ENCODE results near the gene ADCY10.

DNA sequence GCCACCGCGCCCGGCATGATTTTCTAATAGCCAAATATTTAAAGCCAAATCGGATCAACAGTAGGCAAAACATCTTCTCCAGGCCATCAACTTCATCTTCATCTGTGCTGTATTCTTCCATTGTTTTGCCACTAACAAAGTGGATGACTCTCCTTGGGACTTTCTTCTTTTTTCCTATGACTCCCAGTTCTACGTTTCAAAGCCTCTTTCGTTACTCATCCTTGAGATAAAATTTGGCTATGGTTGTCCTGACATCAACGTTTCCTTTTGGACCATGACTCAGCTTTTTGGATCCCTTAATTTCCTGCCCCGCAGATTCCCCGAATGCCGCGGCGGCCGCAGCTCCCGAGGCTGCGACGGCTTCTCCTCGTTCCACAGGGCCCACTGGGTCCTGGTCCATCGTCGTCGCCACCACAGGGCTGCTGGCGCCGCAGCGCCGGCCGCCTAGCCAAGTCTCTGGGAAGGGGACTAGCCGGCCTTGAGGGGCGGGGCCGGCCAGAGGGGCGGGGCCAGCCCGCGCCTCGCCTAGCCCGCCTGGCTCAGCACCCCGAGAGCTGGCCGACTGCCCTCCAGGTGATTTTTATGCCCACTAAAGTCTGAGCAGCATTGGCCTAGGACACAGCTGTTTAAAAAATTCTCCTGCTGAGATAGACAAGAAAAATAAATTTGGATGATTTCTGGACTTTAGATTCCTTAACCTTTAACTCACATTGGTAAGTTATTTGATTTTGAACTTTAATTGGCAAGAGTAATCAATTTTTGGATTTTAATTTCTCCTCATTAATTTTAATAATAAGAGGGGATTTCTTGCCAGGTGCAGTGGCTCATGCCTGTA is 93.9 kb downstream of the ADCY10 start:
- TF ChIP-seq POLR2A (IDR thresholded peaks at IDR 0.05) = no peak
- TF ChIP-seq, protein P1, sequence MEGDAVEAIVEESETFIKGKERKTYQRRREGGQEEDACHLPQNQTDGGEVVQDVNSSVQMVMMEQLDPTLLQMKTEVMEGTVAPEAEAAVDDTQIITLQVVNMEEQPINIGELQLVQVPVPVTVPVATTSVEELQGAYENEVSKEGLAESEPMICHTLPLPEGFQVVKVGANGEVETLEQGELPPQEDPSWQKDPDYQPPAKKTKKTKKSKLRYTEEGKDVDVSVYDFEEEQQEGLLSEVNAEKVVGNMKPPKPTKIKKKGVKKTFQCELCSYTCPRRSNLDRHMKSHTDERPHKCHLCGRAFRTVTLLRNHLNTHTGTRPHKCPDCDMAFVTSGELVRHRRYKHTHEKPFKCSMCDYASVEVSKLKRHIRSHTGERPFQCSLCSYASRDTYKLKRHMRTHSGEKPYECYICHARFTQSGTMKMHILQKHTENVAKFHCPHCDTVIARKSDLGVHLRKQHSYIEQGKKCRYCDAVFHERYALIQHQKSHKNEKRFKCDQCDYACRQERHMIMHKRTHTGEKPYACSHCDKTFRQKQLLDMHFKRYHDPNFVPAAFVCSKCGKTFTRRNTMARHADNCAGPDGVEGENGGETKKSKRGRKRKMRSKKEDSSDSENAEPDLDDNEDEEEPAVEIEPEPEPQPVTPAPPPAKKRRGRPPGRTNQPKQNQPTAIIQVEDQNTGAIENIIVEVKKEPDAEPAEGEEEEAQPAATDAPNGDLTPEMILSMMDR (IDR thresholded peaks at IDR 0.05 in 4 of 5, conservative IDR thresholded peaks at IDR 0.05 in 1 of 5) = no peak

Data from gastrocnemius medialis (tissue), 4 donors.